Measurements from ENCODE around the gene LARP4B.

DNA sequence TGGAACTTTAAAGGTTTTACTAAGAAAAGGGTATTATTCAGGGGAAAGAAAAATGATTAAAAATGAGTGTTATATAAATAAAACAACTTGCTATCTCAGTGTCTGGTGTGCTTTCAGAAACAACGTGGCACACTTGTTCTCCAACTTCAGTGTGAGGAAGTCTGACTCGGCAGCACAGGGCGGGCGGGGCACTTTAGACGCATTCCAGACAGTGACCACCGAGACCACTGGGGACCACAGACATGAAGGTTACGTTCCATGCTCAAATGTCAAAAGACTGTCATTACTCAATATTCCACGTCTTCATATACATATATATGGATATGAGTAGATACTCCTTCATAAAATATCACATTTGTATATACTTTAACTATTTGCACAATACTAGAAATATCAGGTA, 87.0 kb downstream of the LARP4B start:
- TF ChIP-seq, protein P1, sequence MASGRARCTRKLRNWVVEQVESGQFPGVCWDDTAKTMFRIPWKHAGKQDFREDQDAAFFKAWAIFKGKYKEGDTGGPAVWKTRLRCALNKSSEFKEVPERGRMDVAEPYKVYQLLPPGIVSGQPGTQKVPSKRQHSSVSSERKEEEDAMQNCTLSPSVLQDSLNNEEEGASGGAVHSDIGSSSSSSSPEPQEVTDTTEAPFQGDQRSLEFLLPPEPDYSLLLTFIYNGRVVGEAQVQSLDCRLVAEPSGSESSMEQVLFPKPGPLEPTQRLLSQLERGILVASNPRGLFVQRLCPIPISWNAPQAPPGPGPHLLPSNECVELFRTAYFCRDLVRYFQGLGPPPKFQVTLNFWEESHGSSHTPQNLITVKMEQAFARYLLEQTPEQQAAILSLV (CRISPR knock-in tag; IDR thresholded peaks at IDR 0.05; ENCODE audit: borderline replicate concordance), result no peak
- TF ChIP-seq ZNF274 (CRISPR knock-in tag; IDR thresholded peaks at IDR 0.05), result no peak
- TF ChIP-seq, protein P2, sequence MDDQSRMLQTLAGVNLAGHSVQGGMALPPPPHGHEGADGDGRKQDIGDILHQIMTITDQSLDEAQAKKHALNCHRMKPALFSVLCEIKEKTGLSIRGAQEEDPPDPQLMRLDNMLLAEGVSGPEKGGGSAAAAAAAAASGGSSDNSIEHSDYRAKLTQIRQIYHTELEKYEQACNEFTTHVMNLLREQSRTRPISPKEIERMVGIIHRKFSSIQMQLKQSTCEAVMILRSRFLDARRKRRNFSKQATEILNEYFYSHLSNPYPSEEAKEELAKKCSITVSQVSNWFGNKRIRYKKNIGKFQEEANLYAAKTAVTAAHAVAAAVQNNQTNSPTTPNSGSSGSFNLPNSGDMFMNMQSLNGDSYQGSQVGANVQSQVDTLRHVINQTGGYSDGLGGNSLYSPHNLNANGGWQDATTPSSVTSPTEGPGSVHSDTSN (CRISPR knock-in tag; IDR thresholded peaks at IDR 0.05; ENCODE audit: borderline replicate concordance), result no peak
- no peak for TF ChIP-seq KDM5B (CRISPR knock-in tag; IDR thresholded peaks at IDR 0.05; ENCODE audit: borderline replicate concordance)
